GM06990 (cell line): ENCODE results near the gene CHST13.

Experiments
- DNase-seq: peaks from one replicate; pipeline ENCODE4 v3.0.0-alpha.2; 2011; ENCODE audit not compliant: insufficient read length; ENCODE audit errors: extremely low read depth
- H3K27me3 ChIP-seq: replicated peaks from 2 replicates; pipeline ENCODE4 v1.6.0; 2011; ENCODE audit warnings: low read length; ENCODE audit not compliant: control insufficient read depth, insufficient read depth
- H3K36me3 ChIP-seq: 2 replicates; pipeline ENCODE4 v1.5.1; 2011; ENCODE audit warnings: low read length; ENCODE audit not compliant: control insufficient read depth, insufficient read depth
- H3K4me3 ChIP-seq: replicated peaks from 2 replicates; pipeline ENCODE4 v1.5.1; 2011; ENCODE audit warnings: low read depth, mild to moderate bottlenecking, control low read depth, low read length
- CTCF ChIP-seq: IDR thresholded peaks from 2 replicates; pipeline ENCODE4 v1.5.1; 2011; ENCODE audit warnings: low read length, control low read depth, mild to moderate bottlenecking, inconsistent platforms; ENCODE audit not compliant: insufficient read depth, poor library complexity, severe bottlenecking

The CHST13 gene

DNA sequence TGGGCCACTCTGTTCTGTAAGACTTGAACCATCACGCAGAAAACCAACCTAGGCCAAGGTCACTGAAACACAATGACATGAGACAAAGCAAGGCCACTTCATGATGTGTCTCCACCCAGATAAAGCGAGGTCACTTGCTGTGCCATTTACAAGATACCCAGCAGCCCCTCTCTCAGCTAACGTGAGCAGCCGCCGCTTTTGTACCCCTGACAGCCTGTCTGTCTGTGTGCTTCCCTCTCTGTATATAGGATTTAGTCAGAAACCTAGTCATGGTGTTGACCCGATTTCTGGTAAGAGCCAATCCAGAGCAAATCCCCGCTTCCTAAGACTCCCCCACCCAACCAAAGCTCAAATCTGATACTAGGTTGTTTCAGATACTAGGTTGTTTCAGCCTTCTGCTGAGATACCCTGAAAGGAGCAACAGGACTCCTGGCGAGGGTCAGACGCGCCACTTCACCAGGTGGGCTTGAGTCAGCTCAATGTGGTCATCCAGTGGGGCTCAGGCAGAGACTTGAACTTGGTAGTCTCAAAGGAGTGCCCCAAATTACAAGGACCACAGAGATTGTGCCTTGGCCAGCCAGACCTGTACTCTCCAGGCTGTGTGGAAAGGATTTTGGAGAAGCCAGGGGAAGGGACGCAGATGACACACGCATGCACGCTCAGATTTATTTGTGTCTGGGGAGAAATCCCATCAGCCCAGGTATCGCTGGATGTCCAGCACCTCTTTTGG lies 45.2 kb upstream of the CHST13 start:
- no peak for TF ChIP-seq CTCF
- Histone ChIP-seq H3K27me3 (no peaks in the 10 kb centered on the region; the same call in 1 of the 2 replicates), H3K36me3 (no peaks in the 10 kb centered on the region), H3K4me3 (no peak overlapping the region)
- DNase-seq: no peak

DNA sequence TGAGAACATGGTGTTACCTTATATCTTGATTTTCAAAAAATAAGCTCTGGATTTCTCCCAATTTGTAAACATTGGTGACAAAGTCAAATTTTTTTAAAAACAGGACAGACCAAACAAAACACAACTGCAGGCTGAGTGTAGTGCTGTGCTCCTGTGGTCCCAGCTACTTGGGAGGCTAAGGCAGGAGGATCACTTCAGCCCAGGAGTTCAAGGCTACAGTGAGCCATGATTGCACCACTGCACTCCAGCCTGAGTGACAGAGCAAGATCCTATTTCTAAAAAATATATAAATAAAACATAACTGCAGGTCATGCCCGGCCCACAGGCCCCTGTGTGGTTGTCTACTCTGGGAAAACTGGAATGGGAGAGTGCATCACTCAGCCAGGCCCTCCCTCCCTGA lies 44.3 kb upstream of the CHST13 start:
- H3K27me3 ChIP-seq: no peaks in the 10 kb centered on the region; the same call in 1 of the 2 replicates
- no peaks in the 10 kb centered on the region for H3K36me3 ChIP-seq
- DNase-seq: no peak
- no peak overlapping the region for H3K4me3 ChIP-seq
- no peak for TF ChIP-seq CTCF

- H3K27me3 ChIP-seq: no peaks in the 10 kb centered on the region; the same call in 1 of the 2 replicates
- TF ChIP-seq CTCF: no peak
- no peak for DNase-seq
- H3K36me3 ChIP-seq: no peaks in the 10 kb centered on the region
- no peak overlapping the region for H3K4me3 ChIP-seq
Observed at GRCh38 chr3:126480206-126480605, 43.7 kb upstream of the CHST13 start.

DNA sequence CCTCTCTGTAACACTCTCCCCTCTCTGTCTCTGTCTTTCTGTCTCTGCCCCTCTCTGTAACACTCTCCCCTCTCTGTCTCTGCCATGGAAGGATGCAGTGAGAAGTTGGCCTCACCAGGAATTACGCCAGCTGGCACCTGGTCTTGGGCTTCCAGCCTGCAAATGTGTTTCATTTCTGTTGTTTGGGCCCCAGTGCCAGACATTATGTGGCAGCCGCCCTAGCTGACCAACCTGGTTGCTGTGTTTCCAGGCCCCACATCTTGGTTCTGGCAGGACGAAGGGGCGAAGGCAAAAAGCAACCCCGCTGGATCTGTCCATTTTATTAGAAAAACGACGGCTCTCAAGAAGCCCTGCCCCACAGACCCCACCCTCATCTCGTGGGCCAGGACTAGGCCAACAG lies 43.1 kb upstream of the CHST13 start:
- Histone ChIP-seq H3K36me3 (no peaks in the 10 kb centered on the region), H3K4me3 (no peak overlapping the region), H3K27me3 (no peaks in the 10 kb centered on the region; the same call in 1 of the 2 replicates)
- TF ChIP-seq CTCF: no peak
- no peak for DNase-seq

GRCh38 chr3:126481808-126482502 lies 42.0 kb upstream of the CHST13 start:
- TF ChIP-seq CTCF: no peak
- H3K36me3 ChIP-seq: no peaks in the 10 kb centered on the region
- DNase-seq: no peak
- H3K4me3 ChIP-seq: no peak overlapping the region
- no peaks in the 10 kb centered on the region; the same call in 1 of the 2 replicates for H3K27me3 ChIP-seq
